B cell (primary cell): Measurements from ENCODE around the gene ACAA2. TPM values are rescaled to one million over a fixed set of nuclear protein-coding genes. Genes with fewer than 3 reads are reported as not detected.

ENCODE experiments used
- ATAC-seq: fragments of 200-7000 bp; cut with Tn5 transposase; one replicate; pipeline ENCODE4 v1.10.0; 2021; ENCODE audit warnings: low read depth, mild to moderate bottlenecking, moderate number of reproducible peaks, moderate library complexity
- CTCF ChIA-PET: fragments of 350-600 bp; sonication (Branson Sonifier 250); formaldehyde crosslinking; loops from one replicate; lab custom pipeline; 2021; ENCODE audit warnings: antibody characterized with exemption, inconsistent platforms; lab: Charles Lee
- POLR2A ChIA-PET: fragments of 350-600 bp; sonication (Branson Sonifier 250); formaldehyde crosslinking; loops from one replicate; lab custom pipeline; 2021; ENCODE audit warnings: antibody characterized with exemption; lab: Charles Lee
- DNase-seq: peaks from one replicate; pipeline ENCODE4 v3.0.0; 2013
- H2AFZ ChIP-seq: 2 replicates; pipeline ENCODE4 v1.6.1; 2012; ENCODE audit warnings: mild to moderate bottlenecking, low read depth, low read length; ENCODE audit not compliant: insufficient read depth, poor library complexity, severe bottlenecking
- H3K27ac ChIP-seq, 2 donors: 1 replicate in 1 of 2; 2 replicates in 1 of 2; pipeline ENCODE4 v1.5.1; 2012 to 2013; ENCODE audit warnings: low read length in 2 of 2, mild to moderate bottlenecking in 2 of 2, moderate library complexity in 1 of 2
- H3K27me3 ChIP-seq, 4 experiments: fragments of 200-600 bp in 1 of 4; sonication (generic) in 1 of 4; replicated peaks in 1 of 4; 1 replicate in 2 of 4; 2 replicates in 2 of 4; pipeline versions ENCODE4 v1.6.1 to v1.7.0; 2013 to 2016; ENCODE audit warnings: low read length in 3 of 4, mild to moderate bottlenecking in 2 of 4, mixed read lengths in 1 of 4, moderate library complexity in 1 of 4; ENCODE audit not compliant: insufficient read depth in 4 of 4, control insufficient read depth in 3 of 4; ENCODE audit errors: control extremely low read depth in 1 of 4
- H3K36me3 ChIP-seq, 2 experiments: replicated peaks in 1 of 2; 1 replicate in 1 of 2; 2 replicates in 1 of 2; pipeline versions ENCODE4 v1.6.1 to v1.7.1; 2013; ENCODE audit warnings: low read length in 1 of 2; ENCODE audit not compliant: insufficient read depth in 2 of 2, control insufficient read depth in 1 of 2; ENCODE audit errors: control extremely low read depth in 1 of 2, extremely low read depth in 1 of 2
- H3K4me1 ChIP-seq, 2 donors: fragments of 200-600 bp in 1 of 2; sonication (generic) in 1 of 2; 1 replicate in 1 of 2; 2 replicates in 1 of 2; pipeline versions ENCODE4 v1.5.1 to v1.6.1; 2013 to 2017; ENCODE audit warnings: low read length in 2 of 2; ENCODE audit not compliant: control insufficient read depth in 2 of 2, insufficient read depth in 2 of 2
- H3K4me2 ChIP-seq: replicated peaks from 2 replicates; pipeline ENCODE3; 2012; ENCODE audit warnings: mild to moderate bottlenecking, low read depth, low read length; ENCODE audit not compliant: poor library complexity, severe bottlenecking
- H3K4me3 ChIP-seq, 5 experiments: fragments of 200-600 bp in 1 of 5; sonication (generic) in 1 of 5; 1 replicate in 3 of 5; 2 replicates in 2 of 5; pipeline versions ENCODE4 v1.5.1 to v1.7.0; 2011 to 2016; ENCODE audit warnings: low read length in 4 of 5, mild to moderate bottlenecking in 4 of 5, low read depth in 2 of 5, control low read depth in 1 of 5, moderate library complexity in 1 of 5; ENCODE audit not compliant: insufficient read depth in 1 of 5; ENCODE audit errors: control extremely low read depth in 1 of 5, extremely low read depth in 1 of 5
- H3K79me2 ChIP-seq: fragments of 200-600 bp; sonication (generic); one replicate; pipeline ENCODE4 v1.6.0; 2016; ENCODE audit warnings: low read length; ENCODE audit not compliant: control insufficient read depth, insufficient read depth
- H3K9ac ChIP-seq: fragments of 200-600 bp; sonication (generic); 2 replicates; pipeline ENCODE4 v1.6.1; 2017; ENCODE audit warnings: mild to moderate bottlenecking, low read length, moderate library complexity
- H3K9me3 ChIP-seq, 3 donors: one replicate each; pipeline versions ENCODE4 v1.6.1 to v1.7.1; 2013; ENCODE audit warnings: low read length in 2 of 3; ENCODE audit not compliant: control insufficient read depth in 2 of 3, insufficient read depth in 1 of 3; ENCODE audit errors: control extremely low read depth in 1 of 3
- H4K20me1 ChIP-seq: 2 replicates; pipeline ENCODE4 v1.6.0; 2012; ENCODE audit warnings: mild to moderate bottlenecking, low read length; ENCODE audit not compliant: insufficient read depth, control insufficient read depth, poor library complexity, severe bottlenecking
- H3K27ac Mint-ChIP-seq: one replicate; pipeline ENCODE4 v1.8.0; 2021; ENCODE audit warnings: mixed read lengths
- H3K27me3 Mint-ChIP-seq: one replicate; pipeline ENCODE4 v1.8.0; 2021; ENCODE audit warnings: mixed read lengths
- H3K4me1 Mint-ChIP-seq: one replicate; pipeline ENCODE4 v1.8.0; 2021; ENCODE audit warnings: mixed read lengths
- H3K4me3 Mint-ChIP-seq: one replicate; pipeline ENCODE4 v1.8.0; 2021; ENCODE audit warnings: mixed read lengths
- H3K9me3 Mint-ChIP-seq: one replicate; pipeline ENCODE4 v1.8.0; 2022; ENCODE audit warnings: mixed read lengths; ENCODE audit not compliant: insufficient read depth
- CTCF ChIP-seq: fragments of 200-600 bp; IDR thresholded peaks from one replicate; pipeline ENCODE4 v1.8.0; 2022; ENCODE audit warnings: antibody characterized with exemption, mild to moderate bottlenecking
- EZH2 ChIP-seq: IDR thresholded peaks from 2 replicates; pipeline ENCODE4 v1.6.1; 2012; ENCODE audit warnings: borderline replicate concordance, low read depth, mild to moderate bottlenecking, moderate library complexity, low read length; ENCODE audit not compliant: insufficient read depth, poor library complexity, severe bottlenecking
- WGBS: methylation state at CpG from one replicate; pipeline ENCODE4 v1.1.5; 2013; ENCODE audit warnings: missing lambda C conversion rate; ENCODE audit not compliant: insufficient coverage; 5-methylcytosine and 5-hydroxymethylcytosine counted together
- intact Hi-C: fragments of 100-400 bp; cut with micrococcal nuclease; formaldehyde crosslinking; loops from one replicate; pipeline ENCODE4 v1.10.0; 2022
- polyA plus RNA-seq: library from polyadenylated mRNA; depleted of rRNA; stranded (reverse); fragments of >200 nt; gene quantifications from 2 replicates; pipeline ENCODE4 v1.2.3, GENCODE V29; 2012
- total RNA-seq, 2 donors: library from RNA; stranded (reverse); fragments of 120-200 nt in 1 of 2; gene quantifications; 1 replicate in 1 of 2; 2 replicates in 1 of 2; pipeline versions ENCODE4 v1.2.3 to v1.2.4, GENCODE V29; 2013 to 2022

ACAA2 gene
- total and polyA plus RNA-seq, 2 donors (not counting 1 experiment from before 2014, with no cell fraction given) = 10.6 to 25.0 TPM

DNA sequence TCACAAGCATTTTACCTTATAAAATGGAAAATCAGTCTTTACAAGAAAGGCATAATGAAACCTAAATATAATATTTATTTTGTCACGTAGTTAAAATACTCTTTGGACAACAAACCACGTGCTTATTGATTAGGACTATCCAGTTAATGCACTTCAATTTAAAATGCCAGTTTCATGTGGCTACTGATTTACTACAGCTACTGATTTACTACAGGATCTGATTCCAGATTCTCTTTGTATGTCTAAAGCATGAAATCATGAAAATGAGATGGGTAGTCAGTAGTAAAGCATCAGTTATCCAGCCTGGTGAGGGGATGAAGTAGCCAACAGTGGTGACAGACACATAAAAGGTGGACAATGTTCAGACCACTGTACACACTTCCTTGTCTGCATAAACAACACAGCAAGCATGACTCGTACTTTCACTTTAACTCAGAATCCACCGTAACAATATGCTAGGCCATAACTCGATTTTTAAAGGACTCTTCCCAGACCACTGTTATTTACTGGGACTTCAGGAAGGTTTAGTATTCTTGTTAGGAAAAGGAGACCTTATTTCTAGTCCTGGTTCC, 24.9 kb downstream of the ACAA2 start:
- Mint-ChIP-seq H3K9me3 (no peaks in the 10 kb centered on the region), H3K4me1 (peaks cover 2% of the 10 kb centered on the region), H3K27me3 (no peaks in the 10 kb centered on the region), H3K4me3 (no peak overlapping the region), H3K27ac (no peak overlapping the region)
- H3K79me2 ChIP-seq = no peaks in the 10 kb centered on the region
- no peaks in the 10 kb centered on the region for H3K27me3 ChIP-seq
- no CpG with 5 or more reads among the region's 5 CpGs for WGBS
- POLR2A ChIA-PET = no interaction called here
- H3K9ac ChIP-seq = no peak overlapping the region
- H3K27ac ChIP-seq = no peak overlapping the region
- TF ChIP-seq EZH2 (no peak), CTCF (no peak)
- intact Hi-C loops = no loop called here
- no peaks in the 10 kb centered on the region for H4K20me1 ChIP-seq
- H2AFZ ChIP-seq = no peak overlapping the region
- ATAC-seq = no peak
- H3K36me3 ChIP-seq = peaks cover 10 to 24% of the 10 kb centered on the region in 2 experiments
- no peaks in the 10 kb centered on the region for H3K9me3 ChIP-seq
- no peaks in the 10 kb centered on the region for H3K4me1 ChIP-seq
- H3K4me3 ChIP-seq = no peak overlapping the region
- no peak for DNase-seq
- CTCF ChIA-PET = no interaction called here
- no peak overlapping the region for H3K4me2 ChIP-seq

DNA sequence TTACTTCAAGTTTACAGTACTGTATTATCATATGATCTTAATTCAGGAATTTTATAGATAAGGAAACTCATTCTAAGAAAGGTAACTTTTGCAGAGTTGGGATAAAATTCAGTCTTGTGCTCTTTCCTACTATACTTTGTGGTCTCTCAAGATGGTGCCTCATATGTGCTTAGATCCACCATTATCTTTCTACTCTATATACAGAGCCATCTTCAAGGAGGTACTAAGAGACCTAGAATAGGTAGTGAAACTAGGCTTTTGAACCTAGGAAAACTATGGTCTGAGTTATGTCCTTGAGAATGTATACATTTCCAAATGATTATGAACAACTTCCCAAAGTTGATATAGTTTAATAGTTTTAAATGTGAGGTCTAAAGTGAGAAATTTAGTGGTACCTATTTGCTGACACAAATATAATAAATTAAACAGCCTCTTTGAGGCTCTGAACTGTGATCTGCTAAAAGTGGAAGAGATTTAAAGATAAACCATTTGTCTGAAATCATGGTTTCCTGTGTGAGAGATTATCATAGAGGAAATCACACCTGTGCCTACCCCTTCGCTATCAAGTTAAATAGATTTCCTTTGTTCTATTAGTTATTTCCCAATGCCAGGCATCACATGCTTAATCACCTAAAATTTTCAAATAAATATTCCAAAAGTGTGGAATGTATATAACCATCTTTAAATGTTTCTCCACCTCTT, 27.2 kb downstream of the ACAA2 start:
- H3K79me2 ChIP-seq = no peaks in the 10 kb centered on the region
- no peaks in the 10 kb centered on the region for H3K27me3 ChIP-seq
- Mint-ChIP-seq H3K27me3 (no peaks in the 10 kb centered on the region), H3K4me1 (peaks cover 2% of the 10 kb centered on the region), H3K27ac (no peak overlapping the region), H3K9me3 (no peaks in the 10 kb centered on the region), H3K4me3 (no peak overlapping the region)
- no peak overlapping the region for H3K9ac ChIP-seq
- no peaks in the 10 kb centered on the region for H3K9me3 ChIP-seq
- H3K4me3 ChIP-seq = no peak overlapping the region
- H3K36me3 ChIP-seq = peaks cover 10 to 24% of the 10 kb centered on the region in 2 experiments
- H3K4me1 ChIP-seq = no peaks in the 10 kb centered on the region
- H3K27ac ChIP-seq = no peak overlapping the region
- H4K20me1 ChIP-seq = no peaks in the 10 kb centered on the region
- H2AFZ ChIP-seq = no peak overlapping the region
- TF ChIP-seq CTCF = no peak
- TF ChIP-seq EZH2 = no peak
- ChIA-PET POLR2A (no interaction called here), CTCF (no interaction called here)
- no peak overlapping the region for H3K4me2 ChIP-seq
- DNase-seq = no peak
- ATAC-seq = no peak
- WGBS = no CpG with 5 or more reads among the region's 1 CpG
- intact Hi-C loops = no loop called here
